IPS-11a (cell line): ENCODE data around the gene C16orf46.

Experiments used
- H3K4me3 ChIP-seq: one replicate; pipeline ENCODE4 v1.5.1; 2013; ENCODE audit warnings: low read depth, low read length, control low read depth

The C16orf46 gene

GRCh38 chr16:81076566-81077075, 417 bp downstream of the C16orf46 start:
- H3K4me3 ChIP-seq, result peak overlapping the region; percentile 71

GRCh38 chr16:81073560-81074330, 3.3 kb downstream of the C16orf46 start:
- no peak overlapping the region for H3K4me3 ChIP-seq

DNA sequence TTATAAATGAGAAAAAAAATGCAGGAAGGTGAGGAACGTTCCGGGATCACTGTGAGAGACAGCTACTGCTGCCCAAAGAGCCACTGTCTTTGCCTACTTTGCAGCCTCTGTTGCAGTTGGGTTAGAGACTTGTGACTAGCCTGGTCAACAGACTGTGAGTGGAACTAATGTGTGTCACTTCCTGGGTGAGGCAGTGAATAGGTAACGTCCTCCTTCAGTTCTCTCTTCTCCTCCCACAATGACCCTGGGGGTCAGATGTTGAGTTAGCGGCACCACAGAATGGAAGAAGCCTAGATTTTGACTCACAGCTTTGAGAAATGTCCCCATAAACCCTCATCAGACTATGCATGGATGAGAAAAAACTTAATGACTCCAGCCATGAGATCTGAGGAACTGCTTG, 5.2 kb downstream of the C16orf46 start:
- H3K4me3 ChIP-seq, result no peak overlapping the region

- no peak overlapping the region for H3K4me3 ChIP-seq
Observed at GRCh38 chr16:81070979-81071378, 6.1 kb downstream of the C16orf46 start.

GRCh38 chr16:81069063-81069462, 8.0 kb downstream of the C16orf46 start:
- H3K4me3 ChIP-seq, result no peak overlapping the region

DNA sequence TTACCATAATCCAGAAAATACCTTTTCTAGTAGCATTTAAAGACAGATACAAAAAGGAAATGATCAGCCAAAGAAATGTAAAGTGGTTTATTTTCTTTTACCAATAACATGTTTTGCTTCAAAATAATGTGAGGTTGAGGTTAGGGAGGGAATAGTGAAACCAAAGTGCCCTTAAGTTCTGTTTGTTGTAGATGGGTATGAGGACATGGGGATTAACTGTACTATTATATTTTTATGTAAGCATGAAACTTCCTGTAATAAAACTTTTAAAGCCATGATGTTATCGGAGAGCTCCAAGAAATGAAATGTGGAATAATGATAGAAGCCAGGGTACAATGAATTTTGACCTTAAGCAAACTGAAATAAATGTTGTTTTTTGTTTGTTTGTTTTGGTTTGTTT, 9.9 kb downstream of the C16orf46 start:
- H3K4me3 ChIP-seq, result no peak overlapping the region

GRCh38 chr16:81066681-81067080, 10.4 kb downstream of the C16orf46 start:
- no peak overlapping the region for H3K4me3 ChIP-seq

GRCh38 chr16:81061871-81062608, 15.0 kb downstream of the C16orf46 start:
- no peak overlapping the region for H3K4me3 ChIP-seq

GRCh38 chr16:81061307-81061640, 15.8 kb downstream of the C16orf46 start:
- no peak overlapping the region for H3K4me3 ChIP-seq

DNA sequence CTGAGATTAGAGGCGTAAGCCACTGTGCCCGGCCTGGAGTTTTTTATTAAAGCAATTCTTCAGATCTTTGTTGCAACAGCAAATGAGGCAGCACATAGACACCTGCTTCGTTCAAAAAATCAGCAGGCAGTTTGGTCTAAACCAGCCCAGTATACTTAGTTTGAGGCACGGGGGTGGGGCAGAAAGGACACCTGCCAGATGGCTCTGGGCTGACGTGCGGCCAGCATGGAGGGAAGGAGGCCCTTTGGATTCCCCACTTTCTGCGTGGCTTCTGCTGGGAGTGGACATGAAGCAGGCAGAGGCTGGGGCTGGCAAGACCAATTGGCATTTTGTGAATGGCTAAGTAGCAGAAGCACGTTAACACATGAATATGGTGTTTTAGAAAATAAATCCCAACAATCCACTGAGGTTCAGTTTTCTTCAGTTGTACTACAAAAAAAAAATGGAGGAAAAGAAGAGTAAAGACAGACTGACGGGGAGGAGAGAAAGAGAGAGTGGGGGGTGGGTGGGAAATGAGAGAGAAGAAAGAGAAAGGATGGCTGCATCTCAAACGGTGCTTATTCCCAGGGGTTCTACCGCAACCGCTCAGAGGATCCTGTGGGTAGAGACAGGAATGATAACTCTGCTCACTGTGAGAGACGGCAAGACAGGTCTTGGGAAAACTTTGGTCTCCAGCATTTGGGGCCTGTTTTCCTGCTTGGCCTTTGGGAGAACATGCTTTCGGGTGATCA, 16.3 kb downstream of the C16orf46 start:
- no peak overlapping the region for H3K4me3 ChIP-seq

DNA sequence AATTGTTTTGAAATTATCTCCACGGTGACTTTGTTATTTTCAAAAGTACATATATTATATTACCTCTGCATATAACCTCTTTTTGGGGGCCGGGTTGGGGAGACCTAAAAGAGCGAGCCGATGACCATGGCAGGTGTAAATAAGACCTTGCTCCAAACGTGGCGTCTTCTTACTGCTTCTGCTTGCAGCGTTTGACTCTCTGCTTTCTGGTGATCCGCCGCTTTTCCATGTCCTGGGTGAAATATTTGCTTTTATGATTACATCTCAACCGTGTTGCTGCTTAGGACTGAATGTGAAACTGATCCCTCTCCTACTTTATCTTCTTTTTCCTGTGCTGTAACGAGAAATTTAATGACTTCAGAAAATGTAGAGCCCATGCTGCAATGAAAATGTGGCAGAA, 23.3 kb downstream of the C16orf46 start:
- H3K4me3 ChIP-seq, result no peak overlapping the region

DNA sequence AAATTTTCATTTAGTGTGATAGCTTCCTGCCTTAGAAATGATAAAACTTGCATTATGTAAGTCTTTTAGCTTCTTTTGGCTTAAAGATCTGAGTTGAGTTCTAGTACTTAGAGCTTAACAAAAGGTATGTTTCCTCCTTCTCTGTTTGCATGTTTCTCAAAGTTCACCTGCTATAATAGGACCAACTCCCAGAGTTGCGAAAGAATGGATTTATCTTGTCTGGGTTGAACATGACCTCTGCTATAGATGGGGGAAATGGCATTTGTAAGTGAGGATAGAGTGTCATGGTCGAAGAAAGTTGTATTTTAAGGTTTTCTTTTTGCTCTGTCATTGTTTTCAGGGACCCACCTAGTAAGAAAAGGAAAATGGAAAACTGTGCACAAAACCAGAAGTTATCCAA, 34.2 kb downstream of the C16orf46 start:
- H3K4me3 ChIP-seq, result no peak overlapping the region

DNA sequence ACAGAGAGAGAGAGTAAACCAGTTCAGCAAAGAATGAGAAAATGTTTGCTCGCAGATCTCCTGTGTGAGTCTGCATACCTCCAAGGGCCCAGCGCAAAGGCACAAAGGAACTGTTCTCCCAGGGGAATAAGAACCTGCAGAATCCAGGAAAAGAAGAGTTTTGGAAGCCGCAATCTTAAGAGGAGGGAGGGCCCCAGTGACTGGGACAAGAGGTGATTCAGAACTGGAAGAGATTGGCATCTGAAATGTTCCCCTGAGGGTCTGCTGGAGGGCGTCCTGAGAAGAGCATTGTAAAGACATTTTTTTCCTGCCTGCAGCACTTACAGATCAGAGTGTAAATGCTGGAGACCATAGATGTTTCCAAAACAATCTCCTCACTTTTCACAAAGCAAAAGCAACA, 35.3 kb downstream of the C16orf46 start:
- H3K4me3 ChIP-seq, result no peak overlapping the region

DNA sequence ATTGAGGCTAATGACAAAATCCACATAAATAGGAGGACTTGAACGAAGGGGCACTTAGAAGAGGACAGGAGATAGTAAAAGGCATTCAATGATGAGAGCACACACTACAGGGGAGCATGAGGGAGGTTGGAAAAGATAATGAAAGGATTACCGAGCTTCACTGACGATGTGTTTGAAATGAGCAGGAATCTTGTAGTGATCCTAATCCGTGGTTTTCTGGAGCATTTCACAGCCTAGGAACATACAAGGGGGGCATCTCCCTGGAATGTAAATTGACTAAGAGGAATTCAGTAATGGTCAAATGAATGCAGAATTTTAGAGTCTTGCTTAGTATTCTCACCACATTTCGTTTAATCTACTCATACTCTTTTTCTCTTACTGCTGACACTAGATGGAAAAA, 36.2 kb downstream of the C16orf46 start:
- no peak overlapping the region for H3K4me3 ChIP-seq

GRCh38 chr16:81040131-81040530, 36.9 kb downstream of the C16orf46 start:
- no peak overlapping the region for H3K4me3 ChIP-seq

DNA sequence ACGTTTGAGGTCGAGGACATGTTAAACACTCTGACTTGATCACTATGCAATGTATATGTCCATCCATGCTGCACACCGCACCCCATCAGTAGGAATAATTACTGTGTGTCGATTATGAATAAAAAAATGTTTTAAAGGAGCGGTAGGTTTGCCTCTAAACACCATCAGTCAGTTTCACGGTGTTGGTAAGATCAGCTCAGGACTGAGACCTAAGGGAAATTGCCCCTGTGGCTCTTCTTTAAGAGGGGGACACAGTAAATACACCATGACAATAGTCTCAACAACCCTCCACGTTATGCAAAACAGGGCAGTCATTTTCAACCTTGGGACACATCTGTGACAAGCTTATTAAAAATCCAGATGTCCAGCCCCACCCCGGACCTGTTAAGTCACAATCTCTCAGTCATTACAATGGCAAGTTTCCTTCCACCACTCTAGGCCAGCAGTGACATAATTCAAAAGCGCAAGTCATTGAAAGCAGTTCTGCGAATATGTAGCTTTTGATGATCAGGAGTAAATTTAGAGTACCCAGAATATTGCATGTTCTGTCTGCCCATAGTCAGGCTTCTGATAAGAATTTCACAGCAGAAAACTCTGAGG, 40.2 kb downstream of the C16orf46 start:
- peak overlapping the region; percentile 82 for H3K4me3 ChIP-seq

DNA sequence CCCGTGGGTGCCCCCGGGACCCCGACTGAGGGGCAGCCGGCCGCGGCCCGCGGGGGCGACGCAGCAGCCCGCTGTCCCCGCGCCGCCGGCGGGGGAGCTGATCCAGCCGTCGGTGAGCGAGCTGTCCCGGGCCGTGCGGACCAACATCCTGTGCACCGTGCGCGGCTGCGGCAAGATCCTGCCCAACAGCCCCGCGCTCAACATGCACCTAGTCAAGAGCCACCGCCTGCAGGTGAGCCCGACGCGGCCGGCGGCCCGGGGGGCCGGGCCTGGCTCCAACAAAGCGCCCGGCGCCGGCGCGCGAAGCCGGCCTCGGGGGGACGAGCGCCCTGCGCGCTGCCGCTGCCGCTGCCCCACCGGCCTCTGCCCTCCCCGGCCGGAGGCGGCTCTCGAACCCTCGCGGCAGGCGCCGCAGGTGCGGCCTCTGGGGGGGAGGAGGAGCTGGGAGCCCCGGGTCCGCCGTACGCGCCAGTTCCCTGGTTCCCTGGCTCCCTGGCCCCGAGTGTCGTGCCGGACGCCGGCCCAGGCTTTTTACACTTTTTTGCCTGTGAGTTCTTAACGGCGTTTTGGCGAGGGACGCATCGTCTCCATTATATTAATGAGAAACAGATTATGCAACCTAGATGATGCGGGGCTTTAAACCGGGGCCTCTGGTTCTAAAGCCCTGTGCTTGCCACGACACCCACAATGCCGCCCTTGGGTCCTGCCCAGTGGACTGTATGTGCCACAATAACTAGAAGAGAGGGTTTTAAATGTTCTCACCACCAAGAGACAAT, 40.9 kb downstream of the C16orf46 start:
- peak overlapping the region; percentile 82 for H3K4me3 ChIP-seq

- H3K4me3 ChIP-seq, result peak within 1 kb of the TSS; percentile 82
Observed at GRCh38 chr16:81035398-81035974, 41.6 kb downstream of the C16orf46 start, which contains the start of gene ATMIN. ATMIN (plus strand) TSS chr16:81035842; CDS start chr16:81035871, 29 bp downstream.

- H3K4me3 ChIP-seq, result no peak overlapping the region
Observed at GRCh38 chr16:81029930-81030604, 47.0 kb downstream of the C16orf46 start.
